H1 (cell line): ENCODE measurements around the gene SESN2. TPM values are rescaled to one million over a fixed set of nuclear protein-coding genes. Genes with fewer than 3 reads are reported as not detected.

Source experiments
- CTCF ChIA-PET: fragments of 300-600 bp; sonication (Branson Sonifier 250); formaldehyde crosslinking; loops from one replicate; lab custom pipeline; 2021; ENCODE audit not compliant: partially characterized antibody; lab: Charles Lee
- POLR2A ChIA-PET: fragments of 300-600 bp; sonication (Branson Sonifier 250); formaldehyde crosslinking; loops from one replicate; lab custom pipeline; 2021; ENCODE audit warnings: inconsistent platforms; ENCODE audit not compliant: partially characterized antibody; lab: Charles Lee
- DNase-seq, 2 experiments: peaks; one replicate each; pipeline versions ENCODE4 v3.0.0 to v3.0.0-alpha.2; 2010 to 2022; ENCODE audit warnings: low spot score in 2 of 2, low read depth in 1 of 2, mixed read lengths in 1 of 2
- FAIRE-seq: peaks from 2 replicates; lab custom pipeline; 2011; peaks lifted over from hg19 to GRCh38; lab: Jason Lieb, UNC
- H2AFZ ChIP-seq: 2 replicates; pipeline ENCODE4 v1.8.1; 2012; ENCODE audit warnings: low read length, inconsistent platforms
- H2AK5ac ChIP-seq: 2 replicates; pipeline ENCODE4 v1.6.1; 2013; ENCODE audit warnings: low read depth, low read length
- H2BK120ac ChIP-seq: replicated peaks from 2 replicates; pipeline ENCODE3; 2013; ENCODE audit warnings: low read depth, low read length, inconsistent platforms
- H2BK12ac ChIP-seq: 2 replicates; pipeline ENCODE4 v1.6.1; 2013; ENCODE audit warnings: low read depth, low read length
- H2BK15ac ChIP-seq: 2 replicates; pipeline ENCODE4 v1.6.1; 2013; ENCODE audit warnings: low read length
- H2BK20ac ChIP-seq: 2 replicates; pipeline ENCODE4 v1.6.1; 2013; ENCODE audit warnings: low read length
- H2BK5ac ChIP-seq: 2 replicates; pipeline ENCODE4 v1.6.1; 2013; ENCODE audit warnings: low read depth, low read length
- H3K14ac ChIP-seq: 2 replicates; pipeline ENCODE4 v1.6.1; 2013; ENCODE audit warnings: inconsistent platforms; ENCODE audit not compliant: insufficient read length
- H3K18ac ChIP-seq: 2 replicates; pipeline ENCODE4 v1.6.1; 2013; ENCODE audit warnings: low read length; ENCODE audit errors: extremely low read depth
- H3K23ac ChIP-seq: 2 replicates; pipeline ENCODE4 v1.6.1; 2013; ENCODE audit warnings: inconsistent platforms; ENCODE audit not compliant: insufficient read length
- H3K23me2 ChIP-seq: 2 replicates; pipeline ENCODE4 v1.6.1; 2013; ENCODE audit warnings: low read depth, low read length
- H3K27ac ChIP-seq: 2 replicates; pipeline ENCODE4 v1.6.1; 2011; ENCODE audit warnings: low read depth, low read length, inconsistent platforms
- H3K27me3 ChIP-seq, 4 experiments: replicated peaks in 1 of 4; 1 replicate in 1 of 4; 2 replicates in 3 of 4; pipeline versions ENCODE4 v1.6.1 to v1.8.1; 2011 to 2013; ENCODE audit warnings: low read length in 3 of 4, mild to moderate bottlenecking in 3 of 4, inconsistent platforms in 2 of 4, mixed read lengths in 2 of 4, moderate library complexity in 1 of 4; ENCODE audit not compliant: control insufficient read depth in 3 of 4, insufficient read depth in 3 of 4; ENCODE audit errors: extremely low read depth in 1 of 4
- H3K36me3 ChIP-seq, 4 experiments: 2 replicates each; pipeline versions ENCODE4 v1.6.1 to v1.8.1; 2011 to 2013; ENCODE audit warnings: mild to moderate bottlenecking in 4 of 4, low read length in 3 of 4, moderate library complexity in 2 of 4, control low read depth in 1 of 4, inconsistent platforms in 1 of 4; ENCODE audit not compliant: insufficient read depth in 4 of 4, control insufficient read depth in 2 of 4
- H3K4ac ChIP-seq: replicated peaks from 2 replicates; pipeline ENCODE3; 2013; ENCODE audit warnings: low read length, low read depth, mixed read lengths, inconsistent platforms; ENCODE audit not compliant: insufficient read length
- H3K4me1 ChIP-seq, 4 experiments: replicated peaks in 1 of 4; 1 replicate in 1 of 4; 2 replicates in 3 of 4; pipeline versions ENCODE4 v1.6.1 to v1.8.1; 2011 to 2013; ENCODE audit warnings: low read length in 3 of 4, inconsistent platforms in 2 of 4, mixed read lengths in 1 of 4; ENCODE audit not compliant: insufficient read depth in 4 of 4, control insufficient read depth in 3 of 4
- H3K4me2 ChIP-seq, 2 experiments: 2 replicates each; pipeline versions ENCODE4 v1.6.1 to v1.8.1; 2011 to 2013; ENCODE audit warnings: low read depth in 2 of 2, low read length in 2 of 2, control low read depth in 1 of 2, inconsistent platforms in 1 of 2, mild to moderate bottlenecking in 1 of 2; ENCODE audit not compliant: insufficient read depth in 1 of 2
- H3K4me3 ChIP-seq, 4 experiments: fragments of 200-600, 300-600 bp in 1 of 4; sonication (generic), shearing (Covaris generic), sonication (Bioruptor Twin) in 1 of 4; 2 replicates each; pipeline versions ENCODE4 v1.5.1 to v1.8.1; 2011 to 2016; ENCODE audit warnings: low read length in 4 of 4, low read depth in 3 of 4, control low read depth in 2 of 4, inconsistent platforms in 2 of 4, mild to moderate bottlenecking in 2 of 4, mixed read lengths in 1 of 4, moderate library complexity in 1 of 4; ENCODE audit not compliant: insufficient read depth in 2 of 4; ENCODE audit errors: extremely low read depth in 1 of 4
- H3K56ac ChIP-seq: replicated peaks from 2 replicates; pipeline ENCODE3; 2013; ENCODE audit warnings: low read depth, mild to moderate bottlenecking, mixed read lengths, low read length, inconsistent platforms; ENCODE audit not compliant: insufficient read length
- H3K79me1 ChIP-seq: 2 replicates; pipeline ENCODE4 v1.6.1; 2013; ENCODE audit warnings: low read depth, low read length, control low read depth
- H3K79me2 ChIP-seq, 2 experiments: 2 replicates each; pipeline versions ENCODE4 v1.6.1 to v1.8.1; 2012 to 2013; ENCODE audit warnings: low read length in 2 of 2, mild to moderate bottlenecking in 2 of 2, inconsistent platforms in 1 of 2; ENCODE audit not compliant: insufficient read depth in 2 of 2, control insufficient read depth in 1 of 2
- H3K9ac ChIP-seq, 4 experiments: replicated peaks in 1 of 4; 1 replicate in 1 of 4; 2 replicates in 3 of 4; pipeline versions ENCODE4 v1.6.1 to v1.8.1; 2011 to 2013; ENCODE audit warnings: low read depth in 3 of 4, low read length in 3 of 4, control low read depth in 2 of 4, mild to moderate bottlenecking in 2 of 4, moderate library complexity in 2 of 4, inconsistent platforms in 1 of 4; ENCODE audit errors: extremely low read depth in 1 of 4
- H3K9me3 ChIP-seq, 2 experiments: 2 replicates each; pipeline versions ENCODE4 v1.6.1 to v1.8.1; 2012 to 2013; ENCODE audit warnings: mild to moderate bottlenecking in 2 of 2, moderate library complexity in 2 of 2, control low read depth in 1 of 2, inconsistent platforms in 1 of 2, low read depth in 1 of 2, low read length in 1 of 2, mixed read lengths in 1 of 2; ENCODE audit not compliant: insufficient read depth in 2 of 2
- H4K20me1 ChIP-seq, 2 experiments: replicated peaks in 1 of 2; 2 replicates each; pipeline versions ENCODE3 to v1.8.1; 2011 to 2013; ENCODE audit warnings: inconsistent platforms in 2 of 2, low read length in 2 of 2, mild to moderate bottlenecking in 1 of 2; ENCODE audit not compliant: insufficient read depth in 2 of 2, control insufficient read depth in 1 of 2
- H4K5ac ChIP-seq: 2 replicates; pipeline ENCODE4 v1.6.1; 2013; ENCODE audit warnings: low read length, low read depth, mixed read lengths, inconsistent platforms; ENCODE audit not compliant: insufficient read length
- H4K8ac ChIP-seq: 2 replicates; pipeline ENCODE4 v1.8.0; 2013; ENCODE audit warnings: mild to moderate bottlenecking, moderate library complexity, low read length, inconsistent platforms; ENCODE audit not compliant: insufficient read depth; ENCODE audit errors: extremely low read depth
- H4K91ac ChIP-seq: replicated peaks from 2 replicates; pipeline ENCODE3; 2013; ENCODE audit warnings: low read length, mixed read lengths, inconsistent platforms; ENCODE audit not compliant: insufficient read length
- KDM4A ChIP-seq: IDR thresholded peaks from one replicate; pipeline ENCODE4 v1.7.1; 2012; ENCODE audit warnings: low read depth, mild to moderate bottlenecking, moderate library complexity, low read length, inconsistent platforms; ENCODE audit not compliant: severe bottlenecking
- SP1 ChIP-seq: IDR thresholded peaks from 2 replicates; pipeline ENCODE4 v1.6.1; 2011; ENCODE audit warnings: low read depth, low read length
- WGBS, 2 experiments: shearing (Covaris generic) in 1 of 2; methylation state at CpG; one replicate each; pipeline versions ENCODE4 v1.1.6 to v1.1.7; 2013 to 2015; ENCODE audit warnings: low lambda C conversion rate in 2 of 2, mixed read lengths in 2 of 2, inconsistent platforms in 1 of 2, low coverage in 1 of 2, missing lambda C conversion rate in 1 of 2; ENCODE audit not compliant: insufficient replicate concordance in 2 of 2, insufficient coverage in 1 of 2, insufficient read length in 1 of 2; ENCODE audit errors: extremely low coverage in 1 of 2, missing lambda C conversion rate in 1 of 2; 5-methylcytosine and 5-hydroxymethylcytosine counted together
- polyA plus RNA-seq, 7 experiments: library from polyadenylated mRNA; depleted of rRNA in 3 of 7; stranded (reverse) in 5 of 7; unstranded in 2 of 7; fragments of >200 nt in 5 of 7; fragments of 200-250 nt in 2 of 7; gene quantifications; 1 replicate in 5 of 7; 2 replicates in 1 of 7; 4 replicates in 1 of 7; pipeline versions ENCODE4 v1.2.1 to v1.2.3, GENCODE V29; 2011 to 2013; ENCODE audit warnings: missing spikeins in 2 of 7, mixed read lengths in 2 of 7
- total RNA-seq: library from RNA; stranded (reverse); fragmentation: NEBNext Ultra II Directional; extraction: Animal tissue kit (Norgen Biotek cat#: 25700); gene quantifications from 2 replicates; pipeline ENCODE4 v1.2.1, GENCODE V29; 2021

Gene SESN2
- total and polyA plus RNA-seq, 2 of the 8 experiments (the other 6 are each of a cell fraction or from before 2014, with no cell fraction given), result 25.1 to 33.0 TPM

GRCh38 chr1:28313702-28314546 lies 54.6 kb downstream of the SESN2 start:
- TF ChIP-seq SP1 (no peak), KDM4A (no peak)
- 86% methylated on average over 6 of the region's 6 CpGs; no CpG with 5 or more reads in 1 of the 2 experiments for WGBS, 2 experiments
- no peak overlapping the region for H2BK12ac ChIP-seq
- no peak for DNase-seq
- no peak overlapping the region for H3K23ac ChIP-seq
- no peak overlapping the region for H2BK5ac ChIP-seq
- H3K36me3 ChIP-seq, result no peaks in the 10 kb centered on the region
- no peak overlapping the region for H2BK20ac ChIP-seq
- H3K18ac ChIP-seq, result 0 out of 2 replicates have a peak overlapping the region, but pooled peaks have one; percentile 14
- no peaks in the 10 kb centered on the region for H3K79me2 ChIP-seq
- H3K4me2 ChIP-seq, result no peak overlapping the region
- H3K4me1 ChIP-seq, result no peaks in the 10 kb centered on the region
- no peak overlapping the region for H2AK5ac ChIP-seq
- no peak for FAIRE-seq
- no peak overlapping the region for H3K56ac ChIP-seq
- no peak overlapping the region for H2BK15ac ChIP-seq
- H2BK120ac ChIP-seq, result no peak overlapping the region
- no peak overlapping the region for H4K91ac ChIP-seq
- H3K27ac ChIP-seq, result no peak overlapping the region
- H2AFZ ChIP-seq, result no peak overlapping the region
- H4K8ac ChIP-seq, result peak overlapping the region; percentile 89
- no peaks in the 10 kb centered on the region for H3K23me2 ChIP-seq
- ChIA-PET CTCF (interaction anchor here (1.1 to 2.2 kb wide), 3 partner anchors 9 to 65 kb away, joined by 3 to 7 read pairs (median 4); no protein-coding TSS in a partner anchor), POLR2A (interaction anchor here (0.6 to 2.4 kb wide), 6 partner anchors 14 to 195 kb away, joined by 3 to 7 read pairs (median 4); partner anchors contain the start of gene MED18)
- no peak overlapping the region for H4K5ac ChIP-seq
- no peaks in the 10 kb centered on the region for H3K27me3 ChIP-seq
- H3K4me3 ChIP-seq, result no peak overlapping the region
- no peak overlapping the region for H3K4ac ChIP-seq
- no peaks in the 10 kb centered on the region for H4K20me1 ChIP-seq
- H3K14ac ChIP-seq, result no peak overlapping the region
- H3K79me1 ChIP-seq, result no peaks in the 10 kb centered on the region
- no peak overlapping the region; a peak in 1 of 7 replicates for H3K9ac ChIP-seq
- H3K9me3 ChIP-seq, result no peaks in the 10 kb centered on the region
